H1 (cell line): Measurements from ENCODE around the gene SLC11A1. TPM values are rescaled to one million over a fixed set of nuclear protein-coding genes. Genes with fewer than 3 reads are reported as not detected.

Experiments used
- CREB1 ChIP-seq: IDR thresholded peaks from 2 replicates; pipeline ENCODE4 v1.6.1; 2012; ENCODE audit warnings: inconsistent platforms
- CTCF ChIP-seq, 3 experiments: IDR thresholded peaks; 1 replicate in 2 of 3; 2 replicates in 1 of 3; pipeline versions ENCODE4 v1.5.1 to v1.6.1; 2011; ENCODE audit warnings: low read length in 3 of 3, mild to moderate bottlenecking in 3 of 3, inconsistent platforms in 2 of 3, low read depth in 1 of 3, moderate library complexity in 1 of 3; ENCODE audit not compliant: insufficient read depth in 1 of 3; ENCODE audit errors: control extremely low read depth in 1 of 3
- RAD21 ChIP-seq, 2 experiments: IDR thresholded peaks in 1 of 2; conservative IDR thresholded peaks in 1 of 2; 2 replicates each; pipeline ENCODE4 v1.6.1; 2011; ENCODE audit warnings: low read depth in 2 of 2, low read length in 2 of 2, improper control_type of control experiment in 1 of 2, inconsistent platforms in 1 of 2, mild to moderate bottlenecking in 1 of 2, moderate library complexity in 1 of 2
- RNF2 ChIP-seq: fragments of 200-900, 300-1000 bp; sonication (generic); IDR thresholded peaks from 2 replicates; pipeline ENCODE4 v1.7.1; 2016; ENCODE audit warnings: borderline replicate concordance, low read depth, mild to moderate bottlenecking, antibody characterized with exemption, low read length; ENCODE audit not compliant: poor library complexity, severe bottlenecking; ENCODE audit errors: missing control alignments
- SAP30 ChIP-seq: fragments of 300-600 bp; sonication (generic); IDR thresholded peaks from 2 replicates; pipeline ENCODE4 v1.7.1; 2012; ENCODE audit warnings: low read length, moderate library complexity, mild to moderate bottlenecking, inconsistent platforms; ENCODE audit not compliant: insufficient read depth, insufficient replicate concordance
- ZNF274 ChIP-seq: IDR thresholded peaks from 2 replicates; pipeline ENCODE4 v1.7.0; 2012; ENCODE audit warnings: low read length, borderline replicate concordance; ENCODE audit errors: extremely low read depth
- polyA plus RNA-seq, 7 experiments: library from polyadenylated mRNA; depleted of rRNA in 3 of 7; stranded (reverse) in 5 of 7; unstranded in 2 of 7; fragments of >200 nt in 5 of 7; fragments of 200-250 nt in 2 of 7; gene quantifications; 1 replicate in 5 of 7; 2 replicates in 1 of 7; 4 replicates in 1 of 7; pipeline versions ENCODE4 v1.2.1 to v1.2.3, GENCODE V29; 2011 to 2013; ENCODE audit warnings: missing spikeins in 2 of 7, mixed read lengths in 2 of 7
- total RNA-seq: library from RNA; stranded (reverse); fragmentation: NEBNext Ultra II Directional; extraction: Animal tissue kit (Norgen Biotek cat#: 25700); gene quantifications from 2 replicates; pipeline ENCODE4 v1.2.1, GENCODE V29; 2021

Gene SLC11A1
- total and polyA plus RNA-seq, 2 of the 8 experiments (the other 6 are each of a cell fraction or from before 2014, with no cell fraction given) = 0.20 to 0.43 TPM

GRCh38 chr2:218378053-218378452, 4.0 kb upstream of the SLC11A1 start (continued):
- no peak for TF ChIP-seq SAP30
- no peak for TF ChIP-seq RNF2
- no peak for TF ChIP-seq ZNF274
- TF ChIP-seq CREB1 = no peak
- TF ChIP-seq CTCF (IDR thresholded peaks at IDR 0.05; ENCODE audit: control extremely low read depth in 1 of 3, insufficient read depth in 1 of 3, low read depth in 1 of 3, low read length in 3 of 3) = no peak
- TF ChIP-seq RAD21 (IDR thresholded peaks at IDR 0.05 in 1 of 2, conservative IDR thresholded peaks at IDR 0.05 in 1 of 2; ENCODE audit: low read depth in 2 of 2, low read length in 2 of 2) = no peak
